ENCODE results near the gene POMT1.
"Not testable (repeated sequence)": the region's sequence is repeated elsewhere in the genome, so short reads cannot be mapped to it uniquely, and the experiment has no call there.

- TF ChIP-seq, protein P1, sequence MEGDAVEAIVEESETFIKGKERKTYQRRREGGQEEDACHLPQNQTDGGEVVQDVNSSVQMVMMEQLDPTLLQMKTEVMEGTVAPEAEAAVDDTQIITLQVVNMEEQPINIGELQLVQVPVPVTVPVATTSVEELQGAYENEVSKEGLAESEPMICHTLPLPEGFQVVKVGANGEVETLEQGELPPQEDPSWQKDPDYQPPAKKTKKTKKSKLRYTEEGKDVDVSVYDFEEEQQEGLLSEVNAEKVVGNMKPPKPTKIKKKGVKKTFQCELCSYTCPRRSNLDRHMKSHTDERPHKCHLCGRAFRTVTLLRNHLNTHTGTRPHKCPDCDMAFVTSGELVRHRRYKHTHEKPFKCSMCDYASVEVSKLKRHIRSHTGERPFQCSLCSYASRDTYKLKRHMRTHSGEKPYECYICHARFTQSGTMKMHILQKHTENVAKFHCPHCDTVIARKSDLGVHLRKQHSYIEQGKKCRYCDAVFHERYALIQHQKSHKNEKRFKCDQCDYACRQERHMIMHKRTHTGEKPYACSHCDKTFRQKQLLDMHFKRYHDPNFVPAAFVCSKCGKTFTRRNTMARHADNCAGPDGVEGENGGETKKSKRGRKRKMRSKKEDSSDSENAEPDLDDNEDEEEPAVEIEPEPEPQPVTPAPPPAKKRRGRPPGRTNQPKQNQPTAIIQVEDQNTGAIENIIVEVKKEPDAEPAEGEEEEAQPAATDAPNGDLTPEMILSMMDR (IDR thresholded peaks at IDR 0.05; ENCODE audit: low read depth, low read length) = not testable (repeated sequence)
- TF ChIP-seq EZH2phosphoT487 (IDR thresholded peaks at IDR 0.05; ENCODE audit: low read depth) = not testable (repeated sequence)
These were observed 46.5 kb downstream of the POMT1 start for GRCh38 chr9:131549186-131549585.
